DLD1 (cell line): Measurements from ENCODE around the gene RBMS3.
"Not testable (repeated sequence)": the region's sequence is repeated elsewhere in the genome, so short reads cannot be mapped to it uniquely, and the experiment has no call there.

ENCODE experiments used
- in situ Hi-C: cut with HindIII; loops from 2 replicates; pipeline ENCODE4 v1.10.0; 2017; ENCODE audit warnings: low sequenced_read_pairs

The RBMS3 gene

DNA sequence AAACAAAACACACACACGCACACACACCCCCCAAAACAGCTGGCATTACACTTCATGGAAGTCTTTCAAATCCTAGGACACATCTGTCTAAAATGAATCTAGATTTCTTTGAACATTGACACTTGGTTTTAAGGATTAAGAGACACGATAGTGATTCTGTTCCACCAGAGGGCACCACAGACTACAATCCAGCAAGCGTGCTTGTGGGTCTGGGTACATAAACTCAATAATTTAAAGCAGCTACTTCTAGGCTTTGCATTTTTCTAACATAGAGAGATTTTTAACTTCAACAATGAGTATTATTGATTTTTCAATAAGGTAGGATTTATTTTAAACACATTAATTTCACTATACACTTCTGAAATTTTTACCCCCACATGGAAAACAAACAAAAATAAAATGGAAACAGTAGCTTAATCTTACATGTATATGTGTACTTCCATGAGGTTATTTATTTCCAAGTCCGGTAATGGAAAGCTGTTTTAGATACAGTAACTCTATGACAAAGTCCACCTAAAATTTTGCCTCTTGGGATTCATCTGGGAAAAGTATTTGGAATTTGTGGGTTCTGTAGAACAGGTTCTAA is 761.5 kb downstream of the RBMS3 start:
- in situ Hi-C loops, result no loop called here

DNA sequence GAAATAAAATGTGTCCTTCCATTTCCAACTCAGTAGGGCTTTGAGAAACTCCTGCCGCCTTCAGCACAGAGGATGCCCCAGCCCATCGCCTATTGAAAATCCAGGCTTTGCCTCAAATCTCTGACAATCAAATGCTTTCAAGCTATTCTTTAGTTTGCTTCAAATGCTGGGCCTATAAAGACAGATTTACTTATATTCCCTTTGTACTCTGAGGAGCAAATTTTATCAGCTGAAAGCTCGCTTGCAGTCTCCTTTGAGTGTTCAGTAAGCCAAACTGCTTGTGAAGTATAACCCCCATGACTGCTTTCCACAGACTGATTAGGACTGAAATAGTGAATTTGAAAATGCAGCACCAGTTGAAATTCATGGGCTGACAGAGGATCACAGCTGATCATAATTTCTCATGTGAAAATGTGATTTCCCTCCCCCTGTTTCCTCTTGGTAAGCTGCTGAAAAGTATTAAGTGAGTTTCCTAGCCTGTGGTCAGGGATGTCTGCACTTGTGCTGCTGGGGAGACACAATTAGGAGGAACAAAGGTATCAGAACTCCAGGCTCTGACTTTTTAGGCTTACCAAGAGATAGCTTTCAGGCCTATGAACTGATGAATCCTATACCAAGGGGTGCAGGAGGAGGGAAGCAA is 762.2 kb downstream of the RBMS3 start:
- in situ Hi-C loops, result no loop called here

DNA sequence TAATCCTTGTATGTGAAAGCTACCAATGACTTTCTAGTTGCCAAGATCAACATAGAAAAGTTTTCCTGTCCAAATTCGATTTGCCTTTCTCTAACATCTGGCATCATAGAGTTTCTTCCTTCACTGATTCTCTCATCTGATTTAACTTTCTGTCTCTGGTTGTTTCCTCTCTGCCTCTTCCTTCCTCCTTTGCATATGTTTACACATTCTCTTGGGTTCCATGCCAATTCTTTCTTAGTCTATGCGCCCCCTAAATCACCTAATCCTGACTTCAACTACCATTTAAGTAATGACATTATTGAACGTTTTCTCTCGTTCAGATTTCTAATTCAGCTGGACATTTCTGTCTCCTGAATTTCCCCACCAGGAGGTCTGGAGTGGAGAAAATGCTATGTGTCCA is 763.6 kb downstream of the RBMS3 start:
- in situ Hi-C loops, result no loop called here

DNA sequence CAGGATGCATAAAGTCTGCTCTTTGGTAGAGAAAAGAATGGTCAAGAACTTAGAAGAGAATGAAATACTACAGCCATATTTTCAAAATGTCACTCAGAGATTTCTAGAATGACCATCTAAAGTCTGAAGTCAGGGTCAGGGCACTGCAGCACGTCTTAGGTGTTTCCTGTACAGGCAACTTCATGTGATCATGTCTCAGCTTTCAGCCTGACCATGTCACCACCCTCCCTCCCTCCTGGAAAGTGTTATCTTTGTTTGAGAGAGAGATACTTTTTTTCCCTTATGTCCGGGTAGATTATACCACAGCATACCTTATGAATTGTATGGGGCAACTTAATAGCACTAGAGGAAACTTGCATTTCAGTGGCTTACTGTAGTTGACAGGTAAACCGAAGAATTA is 767.6 kb downstream of the RBMS3 start:
- in situ Hi-C loops, result no loop called here

DNA sequence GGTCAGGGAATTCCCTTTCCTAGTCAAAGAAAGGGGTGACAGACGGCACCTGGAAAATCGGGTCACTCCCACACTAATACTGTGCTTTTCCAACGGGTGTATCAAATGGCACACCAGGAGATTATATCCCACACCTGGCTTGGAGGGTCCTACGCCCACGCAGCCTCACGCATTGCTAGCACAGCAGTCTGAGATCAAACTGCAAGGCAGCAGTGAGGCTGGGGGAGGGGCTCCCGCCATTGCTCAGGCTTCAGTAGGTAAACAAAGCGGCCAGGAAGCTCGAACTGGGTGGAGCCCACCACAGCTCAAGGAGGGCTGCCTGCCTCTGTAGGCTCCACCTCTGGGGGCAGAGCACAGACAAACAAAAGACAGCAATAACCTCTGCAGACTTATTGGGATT is 769.2 kb downstream of the RBMS3 start:
- in situ Hi-C loops, result not testable (repeated sequence)

DNA sequence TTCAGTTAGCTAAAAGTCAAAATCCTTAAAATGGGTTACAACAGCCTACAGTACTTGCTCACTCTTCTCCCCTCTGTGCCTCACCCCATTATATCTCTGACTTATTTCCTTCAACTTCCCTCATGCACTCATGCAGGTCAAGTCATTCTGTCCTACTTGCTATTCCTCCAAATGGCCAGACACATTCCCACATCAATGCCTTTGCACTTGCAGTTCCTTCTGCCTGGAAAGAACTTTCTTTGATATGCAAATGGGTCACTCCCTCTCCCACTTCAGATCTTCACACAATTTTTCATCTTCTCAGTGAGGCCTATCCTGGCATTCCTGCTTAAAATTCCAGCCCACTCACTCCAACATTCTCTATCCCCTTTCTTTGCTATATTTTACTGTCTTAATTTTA is 778.4 kb downstream of the RBMS3 start:
- in situ Hi-C loops, result no loop called here
